Measurements from ENCODE around the gene LY6G6C. TPM values are rescaled to one million over a fixed set of nuclear protein-coding genes. Genes with fewer than 3 reads are reported as not detected.

Gene LY6G6C
- total RNA-seq, 1 experiment from 2014 or later: 0.80 TPM

DNA sequence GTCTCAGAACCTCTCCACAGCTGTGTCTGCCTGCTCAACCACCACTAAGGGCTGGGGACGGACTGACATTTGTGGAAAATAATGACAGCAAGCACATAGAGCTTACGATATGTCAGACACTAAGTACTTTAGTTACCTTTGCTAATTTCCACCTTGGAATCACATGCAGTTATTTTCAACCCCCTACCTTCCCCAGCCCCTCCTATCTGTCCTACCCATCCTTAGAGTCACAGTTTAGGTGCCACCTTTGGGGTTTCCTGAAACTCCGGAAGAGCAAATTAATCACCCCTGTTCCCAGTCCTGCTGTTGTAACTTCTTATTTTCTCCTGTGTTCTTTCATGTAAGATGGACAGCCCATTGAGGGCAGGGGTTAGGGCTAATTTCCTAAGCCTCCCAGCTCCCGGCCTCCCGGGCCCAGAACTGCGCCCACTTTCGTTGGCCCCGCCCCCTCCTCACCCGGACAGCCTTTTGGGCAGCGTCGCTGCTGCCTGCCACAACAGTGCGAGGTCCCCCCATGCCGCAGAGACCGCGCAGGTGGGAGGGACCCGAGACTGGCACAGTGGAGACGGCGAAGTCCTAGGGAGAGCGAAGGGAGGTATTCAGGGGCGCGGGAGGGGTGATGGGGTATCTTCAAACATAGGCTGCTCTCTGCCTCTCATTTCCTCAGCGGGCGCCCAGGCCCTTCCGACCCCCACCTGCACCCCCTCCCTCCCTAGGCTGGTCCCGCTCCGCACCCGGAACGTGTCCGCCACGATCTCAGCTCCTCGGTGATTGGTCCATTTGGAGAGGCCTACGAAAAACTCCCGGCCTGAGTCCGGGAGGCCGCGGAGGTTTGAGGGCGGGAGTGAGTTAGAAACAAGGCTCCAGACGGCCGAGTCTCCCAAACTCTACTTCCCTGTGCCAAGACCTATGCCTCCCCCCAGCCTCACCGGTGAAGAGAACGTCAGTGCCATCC is 6.4 kb upstream of the LY6G6C start:
- BruUV-seq (replicated peaks): no TSS peak
- no peak for DNase-seq (ENCODE audit: low spot score)
- POLR2A ChIA-PET (ENCODE audit: low non-redundant PET): no interaction called here
- Histone ChIP-seq H3K27me3 (replicated peaks; ENCODE audit: insufficient read depth, low read depth, low read length, poor library complexity) (no peaks in the 10 kb centered on the region), H3K4me3 (ENCODE audit: low read depth, low read length, poor library complexity, severe bottlenecking) (no peak overlapping the region), H3K4me1 (ENCODE audit: insufficient read depth, low read length, poor library complexity, severe bottlenecking) (peaks cover 11% of the 10 kb centered on the region), H3K27ac (ENCODE audit: low read depth, low read length, poor library complexity, severe bottlenecking) (no peak overlapping the region), H3K36me3 (ENCODE audit: insufficient read depth, low read length, poor library complexity, severe bottlenecking) (peaks cover 41% of the 10 kb centered on the region), H3K9me3 (ENCODE audit: low read depth, low read length, poor library complexity, severe bottlenecking) (no peaks in the 10 kb centered on the region)
- CTCF ChIA-PET: no interaction called here
- intact Hi-C loops (cut with micrococcal nuclease; ENCODE audit: unreplicated experiment): loop anchor here (2.0 kb wide), 1 partner anchor 99 kb away; the partner anchor contains the start of gene HSPA1B
- no peak for TF ChIP-seq EZH2 (IDR thresholded peaks at IDR 0.05; ENCODE audit: borderline replicate concordance, low read depth, low read length, poor library complexity, severe bottlenecking)
- TF ChIP-seq, protein P1, sequence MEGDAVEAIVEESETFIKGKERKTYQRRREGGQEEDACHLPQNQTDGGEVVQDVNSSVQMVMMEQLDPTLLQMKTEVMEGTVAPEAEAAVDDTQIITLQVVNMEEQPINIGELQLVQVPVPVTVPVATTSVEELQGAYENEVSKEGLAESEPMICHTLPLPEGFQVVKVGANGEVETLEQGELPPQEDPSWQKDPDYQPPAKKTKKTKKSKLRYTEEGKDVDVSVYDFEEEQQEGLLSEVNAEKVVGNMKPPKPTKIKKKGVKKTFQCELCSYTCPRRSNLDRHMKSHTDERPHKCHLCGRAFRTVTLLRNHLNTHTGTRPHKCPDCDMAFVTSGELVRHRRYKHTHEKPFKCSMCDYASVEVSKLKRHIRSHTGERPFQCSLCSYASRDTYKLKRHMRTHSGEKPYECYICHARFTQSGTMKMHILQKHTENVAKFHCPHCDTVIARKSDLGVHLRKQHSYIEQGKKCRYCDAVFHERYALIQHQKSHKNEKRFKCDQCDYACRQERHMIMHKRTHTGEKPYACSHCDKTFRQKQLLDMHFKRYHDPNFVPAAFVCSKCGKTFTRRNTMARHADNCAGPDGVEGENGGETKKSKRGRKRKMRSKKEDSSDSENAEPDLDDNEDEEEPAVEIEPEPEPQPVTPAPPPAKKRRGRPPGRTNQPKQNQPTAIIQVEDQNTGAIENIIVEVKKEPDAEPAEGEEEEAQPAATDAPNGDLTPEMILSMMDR (conservative IDR thresholded peaks at IDR 0.05; ENCODE audit: low read depth, low read length): no peak

DNA sequence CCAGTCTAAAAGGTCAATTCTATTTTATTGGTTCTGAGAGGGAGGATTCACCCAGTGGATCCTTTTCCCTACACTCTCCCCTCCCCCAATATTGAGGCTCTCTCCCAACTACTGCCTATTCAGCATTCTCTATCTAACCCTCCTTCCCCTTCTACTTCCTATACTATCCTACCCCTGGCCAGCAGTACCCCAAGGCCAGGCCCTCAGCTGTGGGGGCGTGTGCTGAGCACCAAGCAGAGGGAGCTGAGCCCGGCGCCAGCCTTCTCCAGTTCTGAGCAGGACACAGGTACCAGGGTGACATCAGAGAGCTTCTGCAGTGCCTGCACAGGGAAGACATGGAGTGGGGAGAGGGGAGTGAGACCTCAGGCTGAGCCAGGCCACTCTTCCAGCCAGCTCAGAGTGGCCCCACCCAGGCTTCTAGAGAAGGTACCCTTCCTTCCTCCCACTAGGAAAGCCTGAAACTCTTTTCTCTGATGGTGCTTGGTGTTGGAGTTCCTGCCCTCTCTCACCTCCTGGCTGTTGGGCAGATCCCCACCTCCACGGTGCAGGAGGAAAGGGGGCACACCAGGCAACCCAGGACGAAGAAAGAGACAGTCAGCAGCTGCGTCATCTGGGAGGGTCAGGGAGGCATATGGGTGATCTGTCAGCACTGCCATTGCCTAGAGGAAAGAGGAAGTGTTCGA is 5.6 kb upstream of the LY6G6C start:
- POLR2A ChIA-PET (ENCODE audit: low non-redundant PET): no interaction called here
- Histone ChIP-seq H3K9me3 (ENCODE audit: low read depth, low read length, poor library complexity, severe bottlenecking) (no peaks in the 10 kb centered on the region), H3K36me3 (ENCODE audit: insufficient read depth, low read length, poor library complexity, severe bottlenecking) (peaks cover 34% of the 10 kb centered on the region), H3K27me3 (replicated peaks; ENCODE audit: insufficient read depth, low read depth, low read length, poor library complexity) (no peaks in the 10 kb centered on the region), H3K4me3 (ENCODE audit: low read depth, low read length, poor library complexity, severe bottlenecking) (no peak overlapping the region), H3K4me1 (ENCODE audit: insufficient read depth, low read length, poor library complexity, severe bottlenecking) (peaks cover 11% of the 10 kb centered on the region), H3K27ac (ENCODE audit: low read depth, low read length, poor library complexity, severe bottlenecking) (no peak overlapping the region)
- no TSS peak for BruUV-seq (replicated peaks)
- intact Hi-C loops (cut with micrococcal nuclease; ENCODE audit: unreplicated experiment): no loop called here
- CTCF ChIA-PET: no interaction called here
- DNase-seq (ENCODE audit: low spot score): no peak
- TF ChIP-seq, protein P1 (conservative IDR thresholded peaks at IDR 0.05; ENCODE audit: low read depth, low read length): no peak
- no peak for TF ChIP-seq EZH2 (IDR thresholded peaks at IDR 0.05; ENCODE audit: borderline replicate concordance, low read depth, low read length, poor library complexity, severe bottlenecking)

DNA sequence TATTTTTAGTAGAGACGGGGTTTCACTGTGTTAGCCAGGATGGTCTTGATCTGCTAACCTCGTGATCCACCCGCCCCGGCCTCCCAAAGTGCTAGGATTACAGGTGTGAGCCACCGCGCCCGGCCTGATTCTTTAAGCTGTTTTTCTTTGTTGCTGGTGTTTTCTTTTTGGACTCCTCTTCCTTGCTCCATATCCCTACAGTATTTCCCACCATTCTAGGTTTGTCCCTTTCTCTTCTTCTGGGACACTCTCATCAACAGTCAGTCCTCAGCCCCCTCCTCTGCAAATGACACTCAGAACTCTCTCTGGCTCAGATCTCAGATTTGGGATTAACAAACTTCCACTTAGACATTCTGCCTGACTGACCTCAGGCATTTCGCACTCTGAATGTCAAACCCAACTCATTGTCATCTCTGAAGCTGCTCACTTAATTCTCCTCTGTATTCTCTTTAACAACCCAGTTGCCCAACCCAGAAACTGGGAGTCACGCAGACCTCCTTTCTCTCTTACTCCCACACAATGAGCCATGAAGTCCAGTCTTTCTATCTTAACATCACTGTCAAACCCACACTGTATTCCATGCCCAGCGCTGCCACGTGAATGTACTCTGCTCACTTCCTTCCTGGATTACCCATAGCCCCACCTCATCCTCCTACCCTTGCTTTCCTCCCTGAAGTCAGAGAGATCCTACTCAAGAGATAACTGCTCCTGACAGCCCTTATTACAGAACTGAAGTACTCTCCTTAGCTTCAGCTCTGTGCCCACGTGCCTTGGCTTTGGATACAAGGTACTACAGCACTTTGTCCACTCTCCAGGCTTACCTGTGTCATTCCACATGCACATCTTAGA is 4.2 kb upstream of the LY6G6C start:
- H3K27ac ChIP-seq (ENCODE audit: low read depth, low read length, poor library complexity, severe bottlenecking): no peak overlapping the region
- ChIA-PET CTCF (no interaction called here), POLR2A (ENCODE audit: low non-redundant PET) (interaction anchor here (0.7 kb wide), 1 partner anchor 119 kb away, joined by 3 read pairs; no protein-coding TSS in a partner anchor)
- intact Hi-C loops (cut with micrococcal nuclease; ENCODE audit: unreplicated experiment): no loop called here
- no peak for DNase-seq (ENCODE audit: low spot score)
- peaks cover 11% of the 10 kb centered on the region for H3K4me1 ChIP-seq (ENCODE audit: insufficient read depth, low read length, poor library complexity, severe bottlenecking)
- H3K9me3 ChIP-seq (ENCODE audit: low read depth, low read length, poor library complexity, severe bottlenecking): no peaks in the 10 kb centered on the region
- BruUV-seq (replicated peaks): no TSS peak
- peaks cover 20% of the 10 kb centered on the region for H3K36me3 ChIP-seq (ENCODE audit: insufficient read depth, low read length, poor library complexity, severe bottlenecking)
- TF ChIP-seq, protein P1 (conservative IDR thresholded peaks at IDR 0.05; ENCODE audit: low read depth, low read length): no peak
- TF ChIP-seq EZH2 (IDR thresholded peaks at IDR 0.05; ENCODE audit: borderline replicate concordance, low read depth, low read length, poor library complexity, severe bottlenecking): no peak
- H3K27me3 ChIP-seq (replicated peaks; ENCODE audit: insufficient read depth, low read depth, low read length, poor library complexity): no peaks in the 10 kb centered on the region
- H3K4me3 ChIP-seq (ENCODE audit: low read depth, low read length, poor library complexity, severe bottlenecking): no peak overlapping the region
